Activated T-cell treated with anti-CD3 and anti-CD28 coated beads for 4 hours (primary cell): ENCODE results near the gene TOR4A.
A peak's percentile ranks its signal among the peaks of the same experiment; 100 is the strongest.
"Not testable (repeated sequence)": the region's sequence is repeated elsewhere in the genome, so short reads cannot be mapped to it uniquely, and the experiment has no call there.

ENCODE experiments used
- DNase-seq: peaks from one replicate; pipeline ENCODE4 v3.0.0-alpha.2; 2020

TOR4A gene

DNA sequence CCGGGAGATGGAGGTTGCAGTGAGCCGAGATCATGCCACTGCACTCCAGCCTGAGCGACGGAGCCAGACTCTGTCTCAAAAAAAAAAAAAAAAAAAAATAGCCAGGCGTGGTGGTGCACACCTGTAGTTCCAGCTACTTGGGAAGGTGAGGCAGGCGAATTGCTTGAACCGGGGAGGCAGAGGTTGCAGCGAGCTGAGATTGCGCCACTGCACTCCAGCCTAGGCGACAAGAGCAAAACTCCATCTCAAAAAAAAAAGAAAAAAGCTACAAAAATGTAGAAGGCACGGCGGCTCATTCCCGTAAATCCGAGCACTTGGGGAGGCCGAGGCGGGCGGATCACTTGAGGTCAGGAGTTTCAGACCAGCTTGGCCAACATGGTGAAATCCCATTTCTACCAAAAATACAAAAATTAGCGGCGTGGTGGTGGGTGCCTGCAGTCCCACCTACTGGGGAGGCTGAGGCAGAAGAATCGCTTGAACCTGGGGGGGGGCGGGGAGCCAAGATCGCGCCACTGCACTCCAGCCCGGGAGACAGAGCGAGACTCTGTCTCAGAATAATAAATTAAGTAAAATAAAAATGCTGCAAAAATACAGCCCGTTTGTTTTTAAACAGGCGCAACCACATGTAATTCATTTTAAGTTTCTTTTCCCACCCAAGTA lies 37.9 kb upstream of the TOR4A start:
- not testable (repeated sequence) for DNase-seq

DNA sequence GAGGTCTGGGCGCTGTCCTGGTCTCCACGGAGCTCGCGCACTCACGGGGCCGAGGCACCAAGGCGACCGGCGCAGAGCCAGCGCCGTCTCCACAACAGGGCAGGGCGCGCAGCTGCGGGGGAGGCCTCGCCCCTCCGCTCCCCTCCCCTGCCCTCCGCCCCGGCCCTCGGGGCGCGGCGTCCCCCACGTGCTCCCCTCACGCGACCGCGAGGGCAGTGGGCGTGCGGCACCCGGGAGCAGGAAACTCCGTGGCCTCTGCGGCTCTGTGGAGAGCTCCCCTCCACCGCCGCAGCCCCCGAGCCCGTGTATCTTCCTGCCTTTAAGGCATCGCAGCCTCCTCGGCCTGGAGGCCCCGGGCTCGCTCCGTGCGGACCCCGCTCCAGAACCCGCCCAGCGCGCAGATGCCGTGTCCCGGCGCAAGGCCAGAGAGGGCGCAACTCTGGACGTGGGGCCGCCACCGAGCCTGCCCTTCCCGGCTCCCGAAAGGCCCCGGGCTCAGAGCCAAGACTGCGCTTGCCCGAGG lies 37.1 kb upstream of the TOR4A start:
- peak; percentile 65 for DNase-seq

DNA sequence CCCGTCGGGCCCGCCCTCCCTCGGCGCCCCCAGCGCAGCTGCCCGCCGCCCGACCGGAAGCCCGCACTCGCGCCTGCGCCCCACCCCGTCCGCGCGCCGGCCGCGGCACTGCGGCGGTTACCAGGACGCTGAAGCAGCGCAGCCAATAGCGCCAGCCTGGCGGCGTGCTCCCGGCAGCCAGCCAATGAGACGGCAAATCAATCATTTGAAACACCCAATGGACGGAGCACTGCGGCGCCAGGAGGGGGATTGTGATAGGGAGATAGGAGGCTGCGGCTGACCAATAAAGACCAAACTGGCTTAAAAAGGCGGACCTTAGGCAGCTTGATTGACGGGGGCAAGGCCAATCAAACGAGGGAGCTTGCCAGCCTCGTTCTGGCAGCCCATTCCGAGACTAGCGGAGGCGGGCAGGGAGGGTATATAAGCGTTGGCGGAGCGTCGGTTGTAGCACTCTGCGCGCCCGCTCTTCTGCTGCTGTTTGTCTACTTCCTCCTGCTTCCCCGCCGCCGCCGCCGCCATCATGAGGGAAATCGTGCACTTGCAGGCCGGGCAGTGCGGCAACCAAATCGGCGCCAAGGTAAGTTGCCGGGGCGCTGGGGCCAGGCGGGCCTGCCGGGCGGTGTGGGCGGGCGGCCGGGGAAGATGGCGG lies 36.6 kb upstream of the TOR4A start, which contains the start of gene TUBB4B:
Gene TUBB4B, plus strand, starts transcription at position 447 of the 649 bp plus-strand sequence. Its CDS starts 74 bp downstream, at position 521.
- DNase-seq = peak; percentile 94

DNA sequence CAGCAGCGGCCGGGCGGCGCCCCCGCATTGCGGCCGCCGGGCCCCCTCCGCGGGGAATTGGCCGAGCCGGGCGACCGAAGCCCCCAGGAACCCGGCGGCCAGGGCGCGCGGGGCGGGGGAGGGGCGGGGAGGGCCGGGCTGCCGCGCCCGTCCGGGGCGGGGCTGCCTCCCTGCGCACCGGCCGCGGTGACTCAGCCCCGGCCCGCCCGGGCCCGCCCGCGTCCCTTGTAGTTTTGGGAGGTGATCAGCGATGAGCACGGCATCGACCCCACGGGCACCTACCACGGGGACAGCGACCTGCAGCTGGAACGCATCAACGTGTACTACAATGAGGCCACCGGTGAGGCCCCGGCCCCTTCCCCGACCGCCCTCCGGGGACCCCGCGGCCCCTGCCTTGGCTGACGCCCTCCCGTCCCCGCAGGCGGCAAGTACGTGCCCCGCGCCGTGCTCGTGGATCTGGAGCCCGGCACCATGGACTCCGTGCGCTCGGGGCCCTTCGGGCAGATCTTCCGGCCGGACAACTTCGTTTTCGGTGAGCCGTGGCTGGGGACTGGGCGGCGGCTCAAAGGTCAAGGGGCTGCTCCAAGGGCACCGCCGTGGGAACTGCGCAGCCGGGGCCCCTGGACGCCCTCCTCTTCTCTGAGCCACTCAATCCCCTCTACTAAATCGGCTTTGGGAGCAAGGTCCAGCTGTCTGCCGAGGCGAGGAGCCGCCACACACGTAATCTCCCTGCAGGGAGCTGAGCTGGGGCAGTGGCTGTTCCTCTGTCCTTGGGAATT lies 35.8 kb upstream of the TOR4A start:
- DNase-seq = peak; percentile 64

DNA sequence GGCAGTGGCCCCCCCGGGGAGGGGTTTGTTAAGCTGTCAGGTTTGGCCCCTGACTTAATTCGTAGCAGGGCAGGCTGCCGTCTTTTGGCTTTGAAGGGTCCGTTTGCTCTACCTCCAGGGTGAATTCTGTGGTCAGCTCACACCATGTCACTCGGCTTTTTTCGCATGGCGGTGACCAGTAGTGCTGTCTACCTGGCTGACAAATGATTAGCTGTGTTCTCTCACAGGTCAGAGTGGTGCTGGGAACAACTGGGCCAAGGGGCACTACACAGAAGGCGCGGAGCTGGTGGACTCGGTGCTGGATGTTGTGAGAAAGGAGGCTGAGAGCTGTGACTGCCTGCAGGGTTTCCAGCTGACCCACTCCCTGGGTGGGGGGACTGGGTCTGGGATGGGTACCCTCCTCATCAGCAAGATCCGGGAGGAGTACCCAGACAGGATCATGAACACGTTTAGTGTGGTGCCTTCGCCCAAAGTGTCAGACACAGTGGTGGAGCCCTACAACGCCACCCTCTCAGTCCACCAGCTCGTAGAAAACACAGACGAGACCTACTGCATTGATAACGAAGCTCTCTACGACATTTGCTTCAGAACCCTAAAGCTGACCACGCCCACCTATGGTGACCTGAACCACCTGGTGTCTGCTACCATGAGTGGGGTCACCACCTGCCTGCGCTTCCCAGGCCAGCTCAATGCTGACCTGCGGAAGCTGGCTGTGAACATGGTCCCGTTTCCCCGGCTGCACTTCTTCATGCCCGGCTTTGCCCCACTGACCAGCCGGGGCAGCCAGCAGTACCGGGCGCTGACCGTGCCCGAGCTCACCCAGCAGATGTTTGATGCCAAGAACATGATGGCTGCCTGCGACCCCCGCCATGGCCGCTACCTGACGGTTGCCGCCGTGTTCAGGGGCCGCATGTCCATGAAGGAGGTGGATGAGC lies 35.0 kb upstream of the TOR4A start:
- no peak for DNase-seq

DNA sequence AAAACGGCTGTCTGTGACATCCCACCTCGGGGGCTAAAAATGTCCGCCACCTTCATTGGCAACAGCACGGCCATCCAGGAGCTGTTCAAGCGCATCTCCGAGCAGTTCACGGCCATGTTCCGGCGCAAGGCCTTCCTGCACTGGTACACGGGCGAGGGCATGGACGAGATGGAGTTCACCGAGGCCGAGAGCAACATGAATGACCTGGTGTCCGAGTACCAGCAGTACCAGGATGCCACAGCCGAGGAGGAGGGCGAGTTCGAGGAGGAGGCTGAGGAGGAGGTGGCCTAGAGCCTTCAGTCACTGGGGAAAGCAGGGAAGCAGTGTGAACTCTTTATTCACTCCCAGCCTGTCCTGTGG lies 34.3 kb upstream of the TOR4A start:
- not testable (repeated sequence) for DNase-seq

DNA sequence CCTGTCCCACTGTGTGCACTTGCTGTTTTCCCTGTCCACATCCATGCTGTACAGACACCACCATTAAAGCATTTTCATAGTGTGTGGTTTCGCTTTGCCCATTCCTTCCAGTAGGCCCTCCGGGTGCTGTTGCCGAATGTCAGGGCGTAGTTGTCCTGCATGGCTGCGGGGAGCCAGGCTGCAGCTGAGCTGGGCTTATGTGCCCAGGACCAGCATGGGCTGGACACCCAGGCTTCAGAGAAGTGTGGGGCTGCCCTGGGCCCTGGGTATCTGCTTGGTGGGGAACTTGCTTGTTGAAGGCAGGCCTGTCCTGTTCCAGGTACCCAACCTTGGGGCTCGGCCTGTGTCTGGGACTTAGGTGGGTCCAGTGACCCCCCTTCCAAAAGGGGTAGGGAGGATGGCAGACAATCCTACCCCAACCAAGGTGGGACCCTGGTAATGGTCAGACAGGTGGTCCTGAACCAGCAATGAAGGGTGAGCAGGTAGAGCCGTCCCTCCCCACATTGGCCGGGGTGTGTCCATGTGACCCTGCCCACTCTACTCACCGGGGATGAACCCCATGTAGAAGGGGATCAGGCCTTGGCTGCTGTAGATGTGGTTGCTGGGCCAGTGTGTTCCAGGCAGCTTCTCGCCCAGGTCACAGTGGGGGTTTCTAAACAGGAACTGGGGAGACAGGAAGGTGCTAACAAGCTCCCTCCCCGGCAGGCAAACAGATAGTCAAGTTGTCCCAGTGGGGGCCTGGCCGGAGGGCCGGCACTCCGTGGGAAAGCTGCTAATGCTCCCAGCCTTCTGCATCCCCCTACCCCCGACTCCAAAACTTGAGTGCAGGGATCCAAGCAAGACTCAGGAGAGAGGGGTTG lies 33.7 kb upstream of the TOR4A start:
- DNase-seq = no peak

DNA sequence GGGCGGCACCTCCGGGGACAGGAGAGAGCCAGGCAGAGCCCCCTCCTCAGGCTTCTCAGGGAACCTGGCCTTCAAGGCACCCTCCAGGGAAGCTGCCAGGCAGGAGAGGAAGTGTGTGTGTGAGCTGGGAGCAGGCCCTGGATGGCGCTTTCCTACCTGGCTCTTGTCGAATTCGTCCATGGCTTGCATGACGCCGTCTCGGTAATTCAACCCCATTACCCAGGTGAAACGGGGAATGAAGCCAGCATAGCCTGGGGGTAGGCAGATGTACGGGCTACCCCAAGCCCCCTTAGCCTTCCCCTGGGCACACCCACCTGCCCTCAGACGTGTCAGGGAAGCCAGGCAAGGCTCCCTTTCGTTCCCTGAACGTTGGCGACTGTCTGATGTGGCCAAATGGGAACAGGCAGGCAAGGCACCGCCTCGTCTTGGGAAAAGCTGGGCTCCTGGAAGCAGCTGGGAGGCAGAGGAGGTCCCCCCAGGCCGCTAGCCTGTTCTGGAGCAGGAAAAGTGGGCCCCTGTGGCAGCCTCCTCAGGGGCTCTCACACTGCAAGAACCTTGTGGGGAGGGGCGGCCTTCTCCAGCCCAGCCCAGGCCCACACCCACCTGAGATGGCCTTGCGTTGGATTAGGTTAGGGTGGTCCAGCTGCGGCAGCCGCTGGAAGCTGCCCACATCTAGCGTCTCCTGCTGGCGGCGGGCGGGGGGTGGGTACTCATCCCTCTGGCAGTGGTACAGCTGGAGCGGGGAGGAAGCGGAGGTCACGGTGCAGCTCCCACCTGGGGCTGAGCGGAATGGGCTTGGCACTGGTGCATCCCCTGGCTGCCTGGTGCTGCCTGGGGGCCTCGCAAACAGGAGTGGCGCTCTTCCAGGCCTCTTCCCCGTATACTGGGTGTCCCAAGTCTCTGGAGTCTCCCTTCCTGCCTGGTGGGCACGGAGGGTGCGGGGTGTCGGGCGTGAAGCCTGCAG lies 32.8 kb upstream of the TOR4A start:
- DNase-seq = no peak

DNA sequence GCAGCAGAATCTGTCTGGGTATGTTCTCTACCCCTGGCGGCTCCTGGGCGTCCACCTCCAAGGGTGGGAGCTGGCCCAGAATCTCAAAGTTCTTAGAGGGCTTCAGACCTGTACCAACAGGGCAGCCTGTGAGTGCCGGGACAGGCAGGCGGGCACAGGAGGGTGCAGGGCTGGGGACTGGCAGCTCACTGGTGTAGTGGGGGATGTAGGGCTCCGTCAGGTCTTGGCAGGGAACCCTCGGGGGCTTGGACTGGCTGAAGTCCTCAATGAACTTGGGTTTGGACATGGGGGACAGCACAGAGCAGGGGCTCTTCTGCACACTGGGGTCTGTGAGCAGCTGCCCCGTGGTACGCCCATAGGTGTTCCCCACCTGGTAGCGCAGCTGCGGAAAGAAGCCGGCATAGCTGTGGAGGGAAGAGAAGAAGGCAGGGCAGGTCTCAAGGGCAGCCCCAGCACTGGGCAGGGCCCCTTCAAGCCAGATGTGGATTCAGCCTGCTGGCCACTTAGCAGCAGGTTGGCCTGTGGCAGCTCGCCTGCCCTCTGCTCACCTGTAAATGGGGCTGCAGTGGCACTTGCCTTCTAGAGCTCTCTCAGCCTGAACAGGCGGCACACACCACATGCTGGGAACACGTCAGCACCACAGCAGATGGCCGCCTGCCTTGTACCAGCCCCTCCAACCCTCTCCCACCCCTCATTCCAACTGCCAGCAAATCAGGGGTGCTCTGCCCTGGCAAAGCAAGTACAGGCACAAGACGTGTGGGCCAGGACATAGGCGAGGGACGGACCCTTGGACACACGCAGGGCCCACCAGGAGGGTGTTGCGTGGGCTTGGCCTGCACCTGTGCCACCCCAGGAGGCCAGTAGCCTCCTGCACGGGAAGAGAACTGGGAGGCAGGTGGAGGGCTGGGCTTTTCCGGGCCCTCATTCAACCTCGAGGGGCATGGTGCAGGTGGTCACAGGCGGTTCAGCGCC lies 31.8 kb upstream of the TOR4A start:
- DNase-seq = no peak

DNA sequence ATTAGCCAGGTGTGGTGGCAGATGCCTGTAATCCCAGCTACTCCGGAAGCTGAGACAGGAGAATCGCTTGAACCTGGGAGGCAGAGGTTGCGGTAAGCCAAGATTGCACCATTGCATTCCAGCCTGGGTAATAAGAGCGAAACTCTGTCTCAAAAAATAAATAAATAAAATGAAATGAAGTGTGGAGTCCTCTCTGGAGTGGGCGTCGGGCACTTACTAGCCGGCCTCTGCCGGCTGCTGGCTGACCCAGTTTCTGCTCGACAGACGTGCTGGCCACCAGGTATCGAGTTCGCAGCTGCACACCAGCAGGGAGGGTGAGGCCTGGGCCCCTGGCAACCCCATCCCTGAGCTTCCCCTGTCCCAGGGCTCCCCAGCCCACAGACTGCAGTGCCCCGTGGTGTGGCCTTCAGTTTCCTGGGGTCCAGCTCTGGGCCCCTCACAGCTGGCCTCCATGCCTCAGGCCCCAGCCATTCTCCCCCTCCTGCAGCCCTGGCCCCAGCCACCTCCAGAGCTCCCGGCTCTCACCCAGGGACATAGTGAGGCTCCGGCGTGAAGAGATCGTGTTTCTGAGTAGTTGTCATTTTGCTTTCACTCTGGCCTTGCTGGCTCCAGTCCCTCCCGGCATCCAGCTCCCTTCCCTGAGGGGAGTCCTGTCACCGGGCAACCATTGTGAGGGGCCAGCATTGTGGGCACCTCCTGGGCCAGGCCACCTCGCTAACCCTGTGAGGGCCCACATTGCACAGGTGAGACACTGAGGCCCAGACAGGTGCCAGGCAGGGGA lies 30.2 kb upstream of the TOR4A start:
- no peak for DNase-seq

DNA sequence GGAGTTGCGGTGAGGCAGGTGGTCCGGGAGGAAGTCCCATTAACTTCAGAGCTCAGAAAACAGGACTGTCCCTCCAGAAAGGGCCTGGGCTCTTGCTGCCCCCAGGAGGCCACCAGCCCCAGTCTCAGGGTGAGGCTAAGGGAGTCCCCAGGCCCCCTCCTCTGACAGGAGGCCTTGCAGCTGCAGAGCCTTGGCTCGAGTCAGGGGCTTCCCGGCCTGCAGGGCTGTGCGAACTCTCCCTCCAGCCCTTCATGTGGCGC lies 29.7 kb upstream of the TOR4A start:
- DNase-seq = no peak

DNA sequence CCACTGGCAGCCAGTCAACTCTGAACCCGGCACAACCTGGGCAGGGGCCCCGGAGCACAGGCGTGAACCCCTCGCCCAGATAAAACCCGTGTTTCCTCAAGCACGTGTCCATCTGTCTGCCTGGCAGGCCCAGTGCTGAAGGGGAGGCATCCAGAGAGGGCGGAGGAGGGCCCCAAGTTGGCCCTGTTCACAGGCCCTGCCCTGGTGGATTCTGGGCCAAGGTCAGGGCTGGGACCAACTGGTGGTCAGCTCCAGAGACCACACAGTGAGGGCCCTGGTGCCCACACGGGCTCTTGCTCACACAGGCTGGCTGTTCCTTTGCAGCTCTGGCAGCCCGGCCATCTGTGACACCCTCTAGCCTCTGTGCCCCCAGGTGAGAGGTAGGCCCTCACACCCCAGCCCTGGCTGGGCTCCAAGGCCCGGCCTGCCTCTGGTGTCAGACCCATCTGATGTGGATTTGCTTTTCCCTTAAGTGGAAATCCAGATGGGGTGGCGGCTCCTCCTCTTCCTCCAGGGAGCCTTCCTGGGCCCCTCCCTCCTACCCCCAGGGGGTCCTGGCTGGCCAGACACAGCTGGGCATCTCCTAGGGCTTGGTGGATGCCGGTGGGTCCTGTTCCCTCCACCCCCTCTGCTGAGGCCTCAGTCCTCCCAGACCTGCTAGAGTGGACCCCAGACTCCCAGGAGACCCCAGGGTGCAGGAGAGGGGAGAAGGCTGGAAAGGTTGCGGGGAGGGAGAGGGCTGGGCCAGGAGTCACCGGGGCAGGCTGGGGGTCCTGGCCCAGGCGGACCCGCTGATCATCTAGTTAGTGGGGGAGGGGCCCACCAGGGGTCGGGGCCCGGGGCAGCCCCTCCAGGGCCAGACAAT lies 27.0 kb upstream of the TOR4A start:
- no peak for DNase-seq

DNA sequence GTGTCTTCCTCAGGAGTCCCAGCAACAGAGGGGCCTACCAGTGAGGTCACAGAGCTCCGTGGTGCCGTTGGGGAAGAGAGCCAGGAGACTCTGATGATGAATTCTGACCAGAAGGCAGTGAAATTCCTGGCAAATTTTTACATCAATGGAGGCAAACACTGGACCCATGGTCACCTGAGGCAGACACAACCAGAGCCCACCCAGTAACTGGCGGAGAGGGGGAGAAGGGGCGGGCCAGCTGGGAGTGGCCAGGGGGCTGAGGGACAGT lies 26.4 kb upstream of the TOR4A start, which contains the start of gene STPG3:
Gene STPG3, plus strand, starts transcription at position 93 of the 268 bp plus-strand sequence. Its CDS starts 1 bp downstream, at position 94.
- no peak for DNase-seq

DNA sequence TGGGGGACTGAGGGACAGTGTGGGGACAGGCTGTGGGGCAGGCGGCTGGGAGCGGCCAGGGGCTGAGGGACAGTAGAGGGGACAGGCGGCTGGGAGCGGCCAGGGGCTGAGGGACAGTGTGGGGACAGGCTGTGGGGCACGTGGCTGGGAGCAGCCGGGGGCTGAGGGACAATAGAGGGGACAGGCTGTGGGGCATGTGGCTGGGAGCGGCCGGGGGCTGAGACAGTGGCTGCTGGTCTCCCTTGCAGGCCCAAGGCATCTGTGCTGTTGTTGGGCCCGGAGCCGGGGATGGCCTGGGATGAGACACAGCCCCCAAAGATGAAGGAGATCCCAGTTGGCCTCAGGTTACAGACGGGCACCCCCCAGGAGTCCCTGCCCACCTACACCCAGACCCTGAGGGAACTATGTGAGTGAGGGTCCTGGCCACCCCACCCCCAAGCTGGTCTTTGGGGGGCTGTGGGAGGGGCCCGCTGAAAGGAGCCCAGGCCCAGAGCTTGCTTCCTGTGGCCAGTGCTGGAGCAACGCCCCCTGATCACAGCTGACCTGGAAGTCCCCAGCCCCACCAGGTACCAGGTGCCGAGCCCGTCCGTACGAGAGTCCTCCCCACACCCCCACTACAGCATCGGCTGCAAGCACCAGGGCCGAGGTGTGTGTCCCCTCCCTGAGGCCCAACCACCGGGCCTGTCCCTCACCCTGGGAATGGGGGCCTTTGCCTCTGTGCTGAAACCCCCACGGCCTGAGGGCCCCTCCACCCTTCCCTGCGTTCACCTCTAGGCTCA lies 25.8 kb upstream of the TOR4A start:
- DNase-seq = no peak

DNA sequence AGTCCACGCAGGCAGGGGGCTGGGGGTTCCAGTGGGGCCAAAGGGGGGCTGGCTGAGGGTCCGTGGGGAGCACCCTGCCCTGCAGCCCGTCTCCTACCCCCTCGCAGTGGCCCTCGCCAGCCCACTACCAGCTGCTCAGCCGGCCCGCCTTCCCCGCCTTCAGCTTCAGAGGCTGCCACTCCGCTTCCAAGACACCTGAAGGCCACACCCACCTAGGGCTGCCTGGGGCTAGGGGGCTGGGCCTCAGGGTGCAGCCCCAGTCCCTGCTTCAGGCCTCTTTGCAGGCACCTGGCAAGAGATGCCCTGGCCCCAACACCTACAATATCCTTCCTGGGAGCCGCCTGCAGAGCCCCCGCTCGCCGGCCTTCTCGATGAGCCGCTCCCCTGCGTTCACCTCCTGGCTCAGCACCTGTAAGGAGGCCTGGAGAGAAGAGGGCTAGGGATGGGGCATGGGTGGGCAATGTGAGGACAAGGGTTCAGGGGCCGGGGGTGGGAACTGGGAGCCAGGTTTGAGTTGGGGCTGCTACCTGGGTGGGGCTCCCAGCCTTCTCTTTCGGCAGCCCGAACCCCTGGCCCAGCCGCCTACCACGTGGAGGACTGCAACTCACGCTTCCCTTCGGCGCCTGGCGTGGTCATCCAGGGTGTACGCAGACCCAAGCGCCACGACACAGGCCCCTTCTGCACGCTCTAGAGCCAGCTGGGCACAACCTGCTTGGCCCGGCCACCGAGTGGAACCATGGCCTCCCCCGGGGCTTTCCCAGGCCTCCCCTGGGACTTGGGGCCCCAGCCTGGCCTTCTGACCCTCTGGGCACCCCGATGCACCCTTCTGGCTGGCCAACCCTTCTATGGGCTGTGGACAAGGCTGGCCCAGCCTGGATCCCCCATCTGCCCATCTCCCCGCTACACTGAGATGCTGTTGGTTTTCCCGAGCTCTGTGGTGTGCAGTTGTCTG lies 24.7 kb upstream of the TOR4A start:
- no peak for DNase-seq
